Loucy (cell line): ENCODE measurements around the gene AP3D1.

Experiments used
- EZH2phosphoT487 ChIP-seq: fragments of 200-600 bp; IDR thresholded peaks from 2 replicates; pipeline ENCODE4 v1.6.1; 2018; ENCODE audit warnings: antibody characterized with exemption, mild to moderate bottlenecking, moderate library complexity, borderline replicate concordance
- TF ChIP-seq, protein P1 (sequence below): fragments of 200-600 bp; sonication (generic); conservative IDR thresholded peaks from 2 replicates; pipeline ENCODE4 v1.5.1; 2014; ENCODE audit warnings: mild to moderate bottlenecking, antibody characterized with exemption, low read length

- TF ChIP-seq, protein P1, sequence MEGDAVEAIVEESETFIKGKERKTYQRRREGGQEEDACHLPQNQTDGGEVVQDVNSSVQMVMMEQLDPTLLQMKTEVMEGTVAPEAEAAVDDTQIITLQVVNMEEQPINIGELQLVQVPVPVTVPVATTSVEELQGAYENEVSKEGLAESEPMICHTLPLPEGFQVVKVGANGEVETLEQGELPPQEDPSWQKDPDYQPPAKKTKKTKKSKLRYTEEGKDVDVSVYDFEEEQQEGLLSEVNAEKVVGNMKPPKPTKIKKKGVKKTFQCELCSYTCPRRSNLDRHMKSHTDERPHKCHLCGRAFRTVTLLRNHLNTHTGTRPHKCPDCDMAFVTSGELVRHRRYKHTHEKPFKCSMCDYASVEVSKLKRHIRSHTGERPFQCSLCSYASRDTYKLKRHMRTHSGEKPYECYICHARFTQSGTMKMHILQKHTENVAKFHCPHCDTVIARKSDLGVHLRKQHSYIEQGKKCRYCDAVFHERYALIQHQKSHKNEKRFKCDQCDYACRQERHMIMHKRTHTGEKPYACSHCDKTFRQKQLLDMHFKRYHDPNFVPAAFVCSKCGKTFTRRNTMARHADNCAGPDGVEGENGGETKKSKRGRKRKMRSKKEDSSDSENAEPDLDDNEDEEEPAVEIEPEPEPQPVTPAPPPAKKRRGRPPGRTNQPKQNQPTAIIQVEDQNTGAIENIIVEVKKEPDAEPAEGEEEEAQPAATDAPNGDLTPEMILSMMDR = no peak
- no peak for TF ChIP-seq EZH2phosphoT487
These were observed 6.1 kb upstream of the AP3D1 start for GRCh38 chr19:2157452-2157851.
